DND-41 (cell line): ENCODE measurements around the gene VEGFA.

Experiments used
- ATAC-seq: fragments of 200-7000 bp; cut with Tn5 transposase; 3 replicates; pipeline ENCODE4 v1.9.1; 2021; ENCODE audit warnings: low read depth; ENCODE audit not compliant: insufficient read depth
- DNase-seq: peaks from one replicate; pipeline ENCODE4 v3.0.0-alpha.2; 2020
- H2AFZ ChIP-seq: 2 replicates; pipeline ENCODE4 v1.6.0; 2012; ENCODE audit warnings: low read depth, low read length
- H3K27ac ChIP-seq: 2 replicates; pipeline ENCODE4 v1.5.1; 2012; ENCODE audit warnings: low read length, inconsistent platforms
- H3K27me3 ChIP-seq: fragments of 200-600 bp; sonication (generic); 2 replicates; pipeline ENCODE4 v1.6.0; 2012; ENCODE audit warnings: low read length, mild to moderate bottlenecking, inconsistent platforms; ENCODE audit not compliant: insufficient read depth, poor library complexity
- H3K36me3 ChIP-seq: 2 replicates; pipeline ENCODE4 v1.5.1; 2012; ENCODE audit warnings: low read length, inconsistent platforms; ENCODE audit not compliant: insufficient read depth
- H3K4me1 ChIP-seq: 2 replicates; pipeline ENCODE4 v1.5.1; 2012; ENCODE audit warnings: mild to moderate bottlenecking, low read length; ENCODE audit not compliant: insufficient read depth
- H3K4me2 ChIP-seq: 2 replicates; pipeline ENCODE4 v1.6.0; 2012; ENCODE audit warnings: mild to moderate bottlenecking, moderate library complexity, low read length, inconsistent platforms; ENCODE audit not compliant: insufficient read depth
- H3K4me3 ChIP-seq, 2 experiments: fragments of 200-600 bp in 1 of 2; shearing (Covaris generic) in 1 of 2; 2 replicates each; pipeline ENCODE4 v1.5.1; 2012 to 2016; ENCODE audit warnings: inconsistent platforms in 2 of 2, low read length in 2 of 2, mild to moderate bottlenecking in 2 of 2, low read depth in 1 of 2, moderate library complexity in 1 of 2
- H3K79me2 ChIP-seq: 2 replicates; pipeline ENCODE4 v1.6.0; 2012; ENCODE audit warnings: low read length, inconsistent platforms; ENCODE audit not compliant: insufficient read depth
- H3K9ac ChIP-seq: 2 replicates; pipeline ENCODE4 v1.6.0; 2012; ENCODE audit warnings: low read depth, mild to moderate bottlenecking, inconsistent platforms, low read length, moderate library complexity
- H3K9me3 ChIP-seq: 2 replicates; pipeline ENCODE4 v1.5.1; 2012; ENCODE audit warnings: low read length, moderate library complexity, mild to moderate bottlenecking, inconsistent platforms; ENCODE audit not compliant: insufficient read depth, severe bottlenecking
- H4K20me1 ChIP-seq: 2 replicates; pipeline ENCODE4 v1.6.0; 2012; ENCODE audit warnings: low read length; ENCODE audit not compliant: insufficient read depth
- CTCF ChIP-seq: IDR thresholded peaks from 2 replicates; pipeline ENCODE4 v1.5.1; 2012; ENCODE audit warnings: borderline replicate concordance, low read length, moderate library complexity, mild to moderate bottlenecking; ENCODE audit not compliant: poor library complexity, severe bottlenecking; ENCODE audit errors: extremely low read depth
- EZH2 ChIP-seq: IDR thresholded peaks from 3 replicates; pipeline ENCODE4 v1.6.1; 2012; ENCODE audit warnings: borderline replicate concordance, low read depth, mild to moderate bottlenecking, moderate library complexity, low read length, inconsistent platforms; ENCODE audit not compliant: severe bottlenecking

Gene VEGFA

GRCh38 chr6:43788301-43788700, 18.3 kb downstream of the VEGFA start:
- no peak overlapping the region for H3K27ac ChIP-seq
- no peak overlapping the region for H3K4me2 ChIP-seq
- ATAC-seq, result no peak

GRCh38 chr6:43789447-43789846, 19.4 kb downstream of the VEGFA start:
- no peak for TF ChIP-seq CTCF
- no peak for TF ChIP-seq EZH2
- no peak for ATAC-seq
- H3K4me1 ChIP-seq, result no peaks in the 10 kb centered on the region

More at GRCh38 chr6:43788301-43788700, 18.3 kb downstream of the VEGFA start:
- Histone ChIP-seq H3K27me3 (no peaks in the 10 kb centered on the region), H3K4me3 (no peak overlapping the region), H2AFZ (no peak overlapping the region), H3K79me2 (no peaks in the 10 kb centered on the region), H3K4me1 (no peaks in the 10 kb centered on the region), H3K36me3 (peaks cover 27% of the 10 kb centered on the region), H3K9me3 (no peaks in the 10 kb centered on the region), H4K20me1 (peaks cover 19% of the 10 kb centered on the region), H3K9ac (no peak overlapping the region)
- TF ChIP-seq EZH2 (no peak), CTCF (no peak)
- no peak for DNase-seq

GRCh38 chr6:43790031-43790430, 20.0 kb downstream of the VEGFA start:
- peaks cover 12% of the 10 kb centered on the region for H3K36me3 ChIP-seq
- TF ChIP-seq CTCF (no peak), EZH2 (no peak)
- no peak overlapping the region for H3K27ac ChIP-seq
- no peaks in the 10 kb centered on the region for H3K4me1 ChIP-seq
- H3K27me3 ChIP-seq, result peaks cover 7% of the 10 kb centered on the region
- peaks cover 7% of the 10 kb centered on the region for H4K20me1 ChIP-seq
- H3K4me3 ChIP-seq, result no peak overlapping the region
- H3K79me2 ChIP-seq, result no peaks in the 10 kb centered on the region
- DNase-seq (no peak), ATAC-seq (no peak)
- no peak overlapping the region for H3K9ac ChIP-seq
- no peak overlapping the region for H3K4me2 ChIP-seq
- H3K9me3 ChIP-seq, result no peaks in the 10 kb centered on the region
- H2AFZ ChIP-seq, result no peak overlapping the region

More at GRCh38 chr6:43789447-43789846, 19.4 kb downstream of the VEGFA start:
- H4K20me1 ChIP-seq, result peaks cover 9% of the 10 kb centered on the region
- H2AFZ ChIP-seq, result no peak overlapping the region
- H3K79me2 ChIP-seq, result no peaks in the 10 kb centered on the region
- H3K27ac ChIP-seq, result no peak overlapping the region
- H3K9me3 ChIP-seq, result no peaks in the 10 kb centered on the region
- H3K4me3 ChIP-seq, result no peak overlapping the region
- H3K36me3 ChIP-seq, result peaks cover 16% of the 10 kb centered on the region
- H3K4me2 ChIP-seq, result no peak overlapping the region
- DNase-seq, result no peak
- peaks cover 7% of the 10 kb centered on the region for H3K27me3 ChIP-seq
- no peak overlapping the region for H3K9ac ChIP-seq
